ENCODE data around the gene PNPLA6.

- TF ChIP-seq, protein P1, sequence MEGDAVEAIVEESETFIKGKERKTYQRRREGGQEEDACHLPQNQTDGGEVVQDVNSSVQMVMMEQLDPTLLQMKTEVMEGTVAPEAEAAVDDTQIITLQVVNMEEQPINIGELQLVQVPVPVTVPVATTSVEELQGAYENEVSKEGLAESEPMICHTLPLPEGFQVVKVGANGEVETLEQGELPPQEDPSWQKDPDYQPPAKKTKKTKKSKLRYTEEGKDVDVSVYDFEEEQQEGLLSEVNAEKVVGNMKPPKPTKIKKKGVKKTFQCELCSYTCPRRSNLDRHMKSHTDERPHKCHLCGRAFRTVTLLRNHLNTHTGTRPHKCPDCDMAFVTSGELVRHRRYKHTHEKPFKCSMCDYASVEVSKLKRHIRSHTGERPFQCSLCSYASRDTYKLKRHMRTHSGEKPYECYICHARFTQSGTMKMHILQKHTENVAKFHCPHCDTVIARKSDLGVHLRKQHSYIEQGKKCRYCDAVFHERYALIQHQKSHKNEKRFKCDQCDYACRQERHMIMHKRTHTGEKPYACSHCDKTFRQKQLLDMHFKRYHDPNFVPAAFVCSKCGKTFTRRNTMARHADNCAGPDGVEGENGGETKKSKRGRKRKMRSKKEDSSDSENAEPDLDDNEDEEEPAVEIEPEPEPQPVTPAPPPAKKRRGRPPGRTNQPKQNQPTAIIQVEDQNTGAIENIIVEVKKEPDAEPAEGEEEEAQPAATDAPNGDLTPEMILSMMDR (IDR thresholded peaks at IDR 0.05) = no peak
- no peak for TF ChIP-seq POLR2A (IDR thresholded peaks at IDR 0.05)
These were observed 6.3 kb upstream of the PNPLA6 start for GRCh38 chr19:7529246-7529600.
